SU-DHL-6 (cell line): ENCODE results near the gene COL24A1.
"Not testable (repeated sequence)": the region's sequence is repeated elsewhere in the genome, so short reads cannot be mapped to it uniquely, and the experiment has no call there.

ENCODE experiments used
- H2AFZ ChIP-seq: fragments of 200-600 bp; sonication (generic); 2 replicates; pipeline ENCODE4 v1.6.1; 2014; ENCODE audit warnings: low read depth, mild to moderate bottlenecking, moderate library complexity, mixed read lengths, antibody characterized with exemption, low read length; ENCODE audit not compliant: severe bottlenecking
- H3F3A ChIP-seq: fragments of 200-600 bp; shearing (Covaris generic); 2 replicates; pipeline ENCODE4 v1.6.0; 2016; ENCODE audit warnings: antibody characterized with exemption, mild to moderate bottlenecking; ENCODE audit not compliant: insufficient read depth
- H3K27ac ChIP-seq: fragments of 200-600 bp; sonication (generic); 2 replicates; pipeline ENCODE4 v1.5.1; 2016; ENCODE audit warnings: low read depth, mild to moderate bottlenecking, low read length, moderate library complexity, mixed read lengths
- H3K27me3 ChIP-seq: fragments of 200-600 bp; sonication (generic), shearing (Covaris generic); 2 replicates; pipeline ENCODE4 v1.6.0; 2014; ENCODE audit warnings: mild to moderate bottlenecking, low read length
- H3K36me3 ChIP-seq: fragments of 200-600 bp; sonication (generic); 2 replicates; pipeline ENCODE4 v1.6.1; 2014; ENCODE audit warnings: mild to moderate bottlenecking, low read length, mixed read lengths
- H3K4me2 ChIP-seq: fragments of 300-600, 200-600 bp; shearing (Covaris generic), sonication (generic); 2 replicates; pipeline ENCODE4 v1.6.0; 2014; ENCODE audit warnings: low read length, low read depth, mild to moderate bottlenecking; ENCODE audit not compliant: poor library complexity, severe bottlenecking
- H3K4me3 ChIP-seq: fragments of 200-600 bp; sonication (generic); 2 replicates; pipeline ENCODE4 v1.5.1; 2014; ENCODE audit warnings: antibody characterized with exemption, low read length, mild to moderate bottlenecking, mixed read lengths; ENCODE audit not compliant: insufficient read depth, poor library complexity, severe bottlenecking
- H3K79me2 ChIP-seq: fragments of 200-600 bp; sonication (generic); 2 replicates; pipeline ENCODE4 v1.6.1; 2014; ENCODE audit warnings: mild to moderate bottlenecking, low read length, moderate library complexity; ENCODE audit not compliant: insufficient read depth
- H3K9ac ChIP-seq: fragments of 200-600 bp; sonication (generic); 2 replicates; pipeline ENCODE4 v1.7.0; 2014; ENCODE audit warnings: mild to moderate bottlenecking, low read length
- H3K9me2 ChIP-seq: fragments of 200-600 bp; sonication (generic); replicated peaks from 2 replicates; pipeline ENCODE4 v1.6.1; 2014; ENCODE audit warnings: low read length; ENCODE audit not compliant: insufficient read depth
- H3K9me3 ChIP-seq: fragments of 200-600 bp; sonication (generic); 2 replicates; pipeline ENCODE4 v1.6.1; 2014; ENCODE audit warnings: low read length, mixed read lengths; ENCODE audit not compliant: insufficient read depth
- H4K20me1 ChIP-seq: fragments of 200-600 bp; sonication (generic); 2 replicates; pipeline ENCODE4 v1.6.1; 2014; ENCODE audit warnings: low read depth, mild to moderate bottlenecking, antibody characterized with exemption, low read length, moderate library complexity, mixed read lengths
- CTCF ChIP-seq: fragments of 200-600 bp; sonication (generic); IDR thresholded peaks from one replicate; pipeline ENCODE4 v1.5.1; 2017; ENCODE audit warnings: antibody characterized with exemption, mild to moderate bottlenecking, low read length, moderate library complexity; ENCODE audit not compliant: insufficient read depth, poor library complexity, severe bottlenecking
- EZH2phosphoT487 ChIP-seq: fragments of 200-600 bp; sonication (generic), shearing (Covaris generic); conservative IDR thresholded peaks from 2 replicates; pipeline ENCODE4 v1.6.1; 2018; ENCODE audit warnings: mild to moderate bottlenecking, antibody characterized with exemption, low read length, moderate library complexity, mixed read lengths

Gene COL24A1

GRCh38 chr1:86085741-86086409 lies 70.7 kb downstream of the COL24A1 start:
- Histone ChIP-seq H3K27ac (no peak overlapping the region), H3K27me3 (no peaks in the 10 kb centered on the region), H3K4me2 (no peak overlapping the region), H3K9ac (no peak overlapping the region), H4K20me1 (no peaks in the 10 kb centered on the region), H3K79me2 (no peaks in the 10 kb centered on the region), H3K9me3 (no peaks in the 10 kb centered on the region), H3K9me2 (no peaks in the 10 kb centered on the region), H3F3A (no peaks in the 10 kb centered on the region), H3K4me3 (no peak overlapping the region), H2AFZ (no peak overlapping the region), H3K36me3 (no peaks in the 10 kb centered on the region)
- TF ChIP-seq CTCF = no peak
- TF ChIP-seq EZH2phosphoT487 = no peak

DNA sequence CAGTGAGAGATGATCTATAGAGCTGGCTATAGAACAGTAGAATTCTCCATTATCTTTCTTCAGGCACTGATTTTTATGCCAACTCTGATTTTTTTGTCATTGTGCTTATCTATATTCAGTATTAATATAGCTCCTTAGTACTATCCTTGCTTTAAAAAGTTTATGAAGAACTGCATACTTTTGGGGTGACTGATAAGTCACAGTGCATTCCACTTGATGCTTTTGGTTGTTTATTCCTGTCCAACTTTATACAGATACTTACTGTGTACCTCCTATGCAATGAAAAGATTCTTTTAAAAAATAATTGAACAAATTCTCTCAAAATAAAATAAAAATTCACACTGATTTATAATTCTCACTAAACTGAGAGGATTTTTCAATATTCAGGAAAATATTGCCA lies 71.6 kb downstream of the COL24A1 start:
- H4K20me1 ChIP-seq = no peaks in the 10 kb centered on the region
- no peaks in the 10 kb centered on the region for H3K27me3 ChIP-seq
- no peaks in the 10 kb centered on the region for H3F3A ChIP-seq
- no peak overlapping the region for H2AFZ ChIP-seq
- H3K4me2 ChIP-seq = no peak overlapping the region
- no peak for TF ChIP-seq EZH2phosphoT487
- TF ChIP-seq CTCF = no peak
- no peaks in the 10 kb centered on the region for H3K9me2 ChIP-seq
- H3K36me3 ChIP-seq = no peaks in the 10 kb centered on the region
- H3K9me3 ChIP-seq = no peaks in the 10 kb centered on the region
- no peak overlapping the region for H3K9ac ChIP-seq
- no peaks in the 10 kb centered on the region for H3K79me2 ChIP-seq
- no peak overlapping the region for H3K27ac ChIP-seq
- H3K4me3 ChIP-seq = no peak overlapping the region

- H4K20me1 ChIP-seq = no peaks in the 10 kb centered on the region
- no peak overlapping the region for H3K27ac ChIP-seq
- no peaks in the 10 kb centered on the region for H3K9me3 ChIP-seq
- no peaks in the 10 kb centered on the region for H3K36me3 ChIP-seq
- H3K9ac ChIP-seq = no peak overlapping the region
- no peaks in the 10 kb centered on the region for H3F3A ChIP-seq
- H2AFZ ChIP-seq = no peak overlapping the region
- H3K9me2 ChIP-seq = no peaks in the 10 kb centered on the region
- TF ChIP-seq CTCF (no peak), EZH2phosphoT487 (no peak)
- H3K4me2 ChIP-seq = no peak overlapping the region
- H3K27me3 ChIP-seq = no peaks in the 10 kb centered on the region
- no peaks in the 10 kb centered on the region for H3K79me2 ChIP-seq
- no peak overlapping the region for H3K4me3 ChIP-seq
Measured at GRCh38 chr1:86082183-86082582, 74.4 kb downstream of the COL24A1 start.

GRCh38 chr1:86072474-86072873 lies 84.1 kb downstream of the COL24A1 start:
- H3K36me3 ChIP-seq, H3K9ac ChIP-seq, H3K9me2 ChIP-seq, H3K79me2 ChIP-seq, H3K27me3 ChIP-seq, H4K20me1 ChIP-seq, H3F3A ChIP-seq, H3K9me3 ChIP-seq, H3K4me2 ChIP-seq, H2AFZ ChIP-seq, H3K27ac ChIP-seq, H3K4me3 ChIP-seq: not testable (repeated sequence)

- not testable (repeated sequence) for H3K36me3 ChIP-seq, H3K27me3 ChIP-seq, H4K20me1 ChIP-seq, H3F3A ChIP-seq, H3K9ac ChIP-seq, H3K4me3 ChIP-seq, H3K9me2 ChIP-seq, H3K79me2 ChIP-seq, H2AFZ ChIP-seq, H3K4me2 ChIP-seq, H3K9me3 ChIP-seq, H3K27ac ChIP-seq
Measured at GRCh38 chr1:86071870-86072269, 84.7 kb downstream of the COL24A1 start.
